H1 (cell line): ENCODE data around the gene CCDC195. TPM values are rescaled to one million over a fixed set of nuclear protein-coding genes. Genes with fewer than 3 reads are reported as not detected.

Source experiments
- CTCF ChIA-PET: fragments of 300-600 bp; sonication (Branson Sonifier 250); formaldehyde crosslinking; loops from one replicate; lab custom pipeline; 2021; ENCODE audit not compliant: partially characterized antibody; lab: Charles Lee
- POLR2A ChIA-PET: fragments of 300-600 bp; sonication (Branson Sonifier 250); formaldehyde crosslinking; loops from one replicate; lab custom pipeline; 2021; ENCODE audit warnings: inconsistent platforms; ENCODE audit not compliant: partially characterized antibody; lab: Charles Lee
- DNase-seq, 2 experiments: peaks; one replicate each; pipeline versions ENCODE4 v3.0.0 to v3.0.0-alpha.2; 2010 to 2022; ENCODE audit warnings: low spot score in 2 of 2, low read depth in 1 of 2, mixed read lengths in 1 of 2
- FAIRE-seq: peaks from 2 replicates; lab custom pipeline; 2011; peaks lifted over from hg19 to GRCh38; lab: Jason Lieb, UNC
- H2AFZ ChIP-seq: 2 replicates; pipeline ENCODE4 v1.8.1; 2012; ENCODE audit warnings: low read length, inconsistent platforms
- H2AK5ac ChIP-seq: 2 replicates; pipeline ENCODE4 v1.6.1; 2013; ENCODE audit warnings: low read depth, low read length
- H2BK120ac ChIP-seq: replicated peaks from 2 replicates; pipeline ENCODE3; 2013; ENCODE audit warnings: low read depth, low read length, inconsistent platforms
- H2BK12ac ChIP-seq: 2 replicates; pipeline ENCODE4 v1.6.1; 2013; ENCODE audit warnings: low read depth, low read length
- H2BK15ac ChIP-seq: 2 replicates; pipeline ENCODE4 v1.6.1; 2013; ENCODE audit warnings: low read length
- H2BK20ac ChIP-seq: 2 replicates; pipeline ENCODE4 v1.6.1; 2013; ENCODE audit warnings: low read length
- H2BK5ac ChIP-seq: 2 replicates; pipeline ENCODE4 v1.6.1; 2013; ENCODE audit warnings: low read depth, low read length
- H3K14ac ChIP-seq: 2 replicates; pipeline ENCODE4 v1.6.1; 2013; ENCODE audit warnings: inconsistent platforms; ENCODE audit not compliant: insufficient read length
- H3K18ac ChIP-seq: 2 replicates; pipeline ENCODE4 v1.6.1; 2013; ENCODE audit warnings: low read length; ENCODE audit errors: extremely low read depth
- H3K23ac ChIP-seq: 2 replicates; pipeline ENCODE4 v1.6.1; 2013; ENCODE audit warnings: inconsistent platforms; ENCODE audit not compliant: insufficient read length
- H3K23me2 ChIP-seq: 2 replicates; pipeline ENCODE4 v1.6.1; 2013; ENCODE audit warnings: low read depth, low read length
- H3K27ac ChIP-seq: 2 replicates; pipeline ENCODE4 v1.6.1; 2011; ENCODE audit warnings: low read depth, low read length, inconsistent platforms
- H3K27me3 ChIP-seq, 4 experiments: replicated peaks in 1 of 4; 1 replicate in 1 of 4; 2 replicates in 3 of 4; pipeline versions ENCODE4 v1.6.1 to v1.8.1; 2011 to 2013; ENCODE audit warnings: low read length in 3 of 4, mild to moderate bottlenecking in 3 of 4, inconsistent platforms in 2 of 4, mixed read lengths in 2 of 4, moderate library complexity in 1 of 4; ENCODE audit not compliant: control insufficient read depth in 3 of 4, insufficient read depth in 3 of 4; ENCODE audit errors: extremely low read depth in 1 of 4
- H3K36me3 ChIP-seq, 4 experiments: 2 replicates each; pipeline versions ENCODE4 v1.6.1 to v1.8.1; 2011 to 2013; ENCODE audit warnings: mild to moderate bottlenecking in 4 of 4, low read length in 3 of 4, moderate library complexity in 2 of 4, control low read depth in 1 of 4, inconsistent platforms in 1 of 4; ENCODE audit not compliant: insufficient read depth in 4 of 4, control insufficient read depth in 2 of 4
- H3K4ac ChIP-seq: replicated peaks from 2 replicates; pipeline ENCODE3; 2013; ENCODE audit warnings: low read length, low read depth, mixed read lengths, inconsistent platforms; ENCODE audit not compliant: insufficient read length
- H3K4me1 ChIP-seq, 4 experiments: replicated peaks in 1 of 4; 1 replicate in 1 of 4; 2 replicates in 3 of 4; pipeline versions ENCODE4 v1.6.1 to v1.8.1; 2011 to 2013; ENCODE audit warnings: low read length in 3 of 4, inconsistent platforms in 2 of 4, mixed read lengths in 1 of 4; ENCODE audit not compliant: insufficient read depth in 4 of 4, control insufficient read depth in 3 of 4
- H3K4me2 ChIP-seq, 2 experiments: 2 replicates each; pipeline versions ENCODE4 v1.6.1 to v1.8.1; 2011 to 2013; ENCODE audit warnings: low read depth in 2 of 2, low read length in 2 of 2, control low read depth in 1 of 2, inconsistent platforms in 1 of 2, mild to moderate bottlenecking in 1 of 2; ENCODE audit not compliant: insufficient read depth in 1 of 2
- H3K4me3 ChIP-seq, 4 experiments: fragments of 200-600, 300-600 bp in 1 of 4; sonication (generic), shearing (Covaris generic), sonication (Bioruptor Twin) in 1 of 4; 2 replicates each; pipeline versions ENCODE4 v1.5.1 to v1.8.1; 2011 to 2016; ENCODE audit warnings: low read length in 4 of 4, low read depth in 3 of 4, control low read depth in 2 of 4, inconsistent platforms in 2 of 4, mild to moderate bottlenecking in 2 of 4, mixed read lengths in 1 of 4, moderate library complexity in 1 of 4; ENCODE audit not compliant: insufficient read depth in 2 of 4; ENCODE audit errors: extremely low read depth in 1 of 4
- H3K56ac ChIP-seq: replicated peaks from 2 replicates; pipeline ENCODE3; 2013; ENCODE audit warnings: low read depth, mild to moderate bottlenecking, mixed read lengths, low read length, inconsistent platforms; ENCODE audit not compliant: insufficient read length
- H3K79me1 ChIP-seq: 2 replicates; pipeline ENCODE4 v1.6.1; 2013; ENCODE audit warnings: low read depth, low read length, control low read depth
- H3K79me2 ChIP-seq, 2 experiments: 2 replicates each; pipeline versions ENCODE4 v1.6.1 to v1.8.1; 2012 to 2013; ENCODE audit warnings: low read length in 2 of 2, mild to moderate bottlenecking in 2 of 2, inconsistent platforms in 1 of 2; ENCODE audit not compliant: insufficient read depth in 2 of 2, control insufficient read depth in 1 of 2
- H3K9ac ChIP-seq, 4 experiments: replicated peaks in 1 of 4; 1 replicate in 1 of 4; 2 replicates in 3 of 4; pipeline versions ENCODE4 v1.6.1 to v1.8.1; 2011 to 2013; ENCODE audit warnings: low read depth in 3 of 4, low read length in 3 of 4, control low read depth in 2 of 4, mild to moderate bottlenecking in 2 of 4, moderate library complexity in 2 of 4, inconsistent platforms in 1 of 4; ENCODE audit errors: extremely low read depth in 1 of 4
- H3K9me3 ChIP-seq, 2 experiments: 2 replicates each; pipeline versions ENCODE4 v1.6.1 to v1.8.1; 2012 to 2013; ENCODE audit warnings: mild to moderate bottlenecking in 2 of 2, moderate library complexity in 2 of 2, control low read depth in 1 of 2, inconsistent platforms in 1 of 2, low read depth in 1 of 2, low read length in 1 of 2, mixed read lengths in 1 of 2; ENCODE audit not compliant: insufficient read depth in 2 of 2
- H4K20me1 ChIP-seq, 2 experiments: replicated peaks in 1 of 2; 2 replicates each; pipeline versions ENCODE3 to v1.8.1; 2011 to 2013; ENCODE audit warnings: inconsistent platforms in 2 of 2, low read length in 2 of 2, mild to moderate bottlenecking in 1 of 2; ENCODE audit not compliant: insufficient read depth in 2 of 2, control insufficient read depth in 1 of 2
- H4K5ac ChIP-seq: 2 replicates; pipeline ENCODE4 v1.6.1; 2013; ENCODE audit warnings: low read length, low read depth, mixed read lengths, inconsistent platforms; ENCODE audit not compliant: insufficient read length
- H4K8ac ChIP-seq: 2 replicates; pipeline ENCODE4 v1.8.0; 2013; ENCODE audit warnings: mild to moderate bottlenecking, moderate library complexity, low read length, inconsistent platforms; ENCODE audit not compliant: insufficient read depth; ENCODE audit errors: extremely low read depth
- H4K91ac ChIP-seq: replicated peaks from 2 replicates; pipeline ENCODE3; 2013; ENCODE audit warnings: low read length, mixed read lengths, inconsistent platforms; ENCODE audit not compliant: insufficient read length
- CBX8 ChIP-seq: fragments of 300-800, 300-1000 bp; sonication (generic); IDR thresholded peaks from 2 replicates; pipeline ENCODE4 v1.7.1; 2016; ENCODE audit warnings: low read depth, low read length, borderline replicate concordance
- NRF1 ChIP-seq: IDR thresholded peaks from 2 replicates; pipeline ENCODE4 v1.6.1; 2011; ENCODE audit warnings: mild to moderate bottlenecking, low read depth, low read length, improper control_type of control experiment
- POLR2AphosphoS5 ChIP-seq: IDR thresholded peaks from 2 replicates; pipeline ENCODE4 v1.6.1; 2011; ENCODE audit warnings: low read depth, low read length
- SRF ChIP-seq: IDR thresholded peaks from 2 replicates; pipeline ENCODE4 v1.6.1; 2011; ENCODE audit warnings: mild to moderate bottlenecking, low read depth, low read length, moderate library complexity
- ZNF274 ChIP-seq: IDR thresholded peaks from 2 replicates; pipeline ENCODE4 v1.7.0; 2012; ENCODE audit warnings: low read length, borderline replicate concordance; ENCODE audit errors: extremely low read depth
- WGBS, 2 experiments: shearing (Covaris generic) in 1 of 2; methylation state at CpG; one replicate each; pipeline versions ENCODE4 v1.1.6 to v1.1.7; 2013 to 2015; ENCODE audit warnings: low lambda C conversion rate in 2 of 2, mixed read lengths in 2 of 2, inconsistent platforms in 1 of 2, low coverage in 1 of 2, missing lambda C conversion rate in 1 of 2; ENCODE audit not compliant: insufficient replicate concordance in 2 of 2, insufficient coverage in 1 of 2, insufficient read length in 1 of 2; ENCODE audit errors: extremely low coverage in 1 of 2, missing lambda C conversion rate in 1 of 2; 5-methylcytosine and 5-hydroxymethylcytosine counted together
- polyA plus RNA-seq, 7 experiments: library from polyadenylated mRNA; depleted of rRNA in 3 of 7; stranded (reverse) in 5 of 7; unstranded in 2 of 7; fragments of >200 nt in 5 of 7; fragments of 200-250 nt in 2 of 7; gene quantifications; 1 replicate in 5 of 7; 2 replicates in 1 of 7; 4 replicates in 1 of 7; pipeline versions ENCODE4 v1.2.1 to v1.2.3, GENCODE V29; 2011 to 2013; ENCODE audit warnings: missing spikeins in 2 of 7, mixed read lengths in 2 of 7
- total RNA-seq: library from RNA; stranded (reverse); fragmentation: NEBNext Ultra II Directional; extraction: Animal tissue kit (Norgen Biotek cat#: 25700); gene quantifications from 2 replicates; pipeline ENCODE4 v1.2.1, GENCODE V29; 2021

Gene CCDC195
- total and polyA plus RNA-seq, 2 of the 8 experiments (the other 6 are each of a cell fraction or from before 2014, with no cell fraction given): not detected

DNA sequence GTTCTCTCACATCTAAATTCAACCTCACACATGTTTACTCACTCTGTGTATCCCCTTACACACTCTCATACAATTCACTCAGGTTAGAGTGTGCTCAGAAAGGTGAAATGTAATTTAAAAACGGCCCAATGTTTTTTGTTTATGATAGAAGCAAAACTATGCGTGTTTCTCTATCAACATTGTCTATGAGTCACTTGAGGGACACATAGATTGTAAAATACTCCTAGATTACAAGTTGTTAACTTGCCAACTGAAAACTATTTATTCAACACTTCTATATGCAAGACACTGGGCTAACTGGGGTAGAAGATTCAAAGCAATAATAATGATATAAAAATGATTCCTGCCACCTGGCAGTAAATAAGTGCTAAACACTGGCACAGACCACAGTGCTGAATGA is 24.6 kb downstream of the CCDC195 start:
- FAIRE-seq (no peak), DNase-seq (no peak)
- Histone ChIP-seq H2AFZ (no peak overlapping the region), H2AK5ac (no peak overlapping the region), H3K79me2 (no peaks in the 10 kb centered on the region), H3K9me3 (no peaks in the 10 kb centered on the region), H3K27ac (no peak overlapping the region), H3K4me1 (no peaks in the 10 kb centered on the region), H2BK20ac (no peak overlapping the region), H3K18ac (no peak overlapping the region), H3K23me2 (no peaks in the 10 kb centered on the region), H2BK5ac (no peak overlapping the region), H3K4me2 (no peak overlapping the region), H3K27me3 (peaks cover 0 to 1% (median 0%) of the 10 kb centered on the region in 4 experiments; a peak in 1 of 7 replicates), H4K8ac (no peak overlapping the region), H3K56ac (no peak overlapping the region), H3K79me1 (no peaks in the 10 kb centered on the region), H4K20me1 (no peaks in the 10 kb centered on the region), H3K36me3 (no peaks in the 10 kb centered on the region; a peak in 1 of 8 replicates), H3K4me3 (no peak overlapping the region), H4K5ac (no peak overlapping the region), H2BK15ac (no peak overlapping the region), H3K4ac (no peak overlapping the region), H2BK120ac (no peak overlapping the region), H2BK12ac (no peak overlapping the region), H3K9ac (no peak overlapping the region), H3K23ac (no peak overlapping the region), H4K91ac (no peak overlapping the region), H3K14ac (no peak overlapping the region)
- TF ChIP-seq SRF (no peak), ZNF274 (no peak), NRF1 (no peak), CBX8 (no peak), POLR2AphosphoS5 (no peak)
- 66% methylated on average over 2 of the region's 2 CpGs; no CpG with 5 or more reads in 1 of the 2 experiments for WGBS, 2 experiments
- POLR2A ChIA-PET: no interaction called here
- CTCF ChIA-PET: no interaction called here
